ENCODE measurements around the gene SLC5A2.

DNA sequence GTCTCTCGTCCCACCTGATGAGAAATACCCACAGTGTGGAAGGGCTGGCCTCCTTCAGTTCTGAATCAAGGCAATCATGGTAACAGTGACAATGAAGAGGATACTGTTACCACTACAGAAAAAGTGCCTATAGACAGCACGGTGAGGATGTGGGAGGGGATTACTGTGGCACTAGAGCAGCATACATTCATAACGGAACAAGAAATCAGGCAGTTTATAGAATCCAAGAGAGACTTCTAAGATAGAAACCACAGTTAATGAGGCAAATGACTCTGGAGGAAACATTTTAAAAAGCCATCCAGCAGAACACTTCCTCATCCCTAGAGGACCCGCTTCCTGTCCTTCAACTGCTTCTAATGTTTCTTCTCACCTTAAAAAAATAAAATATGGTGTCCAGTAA is 22.6 kb downstream of the SLC5A2 start:
- TF ChIP-seq, protein P1, sequence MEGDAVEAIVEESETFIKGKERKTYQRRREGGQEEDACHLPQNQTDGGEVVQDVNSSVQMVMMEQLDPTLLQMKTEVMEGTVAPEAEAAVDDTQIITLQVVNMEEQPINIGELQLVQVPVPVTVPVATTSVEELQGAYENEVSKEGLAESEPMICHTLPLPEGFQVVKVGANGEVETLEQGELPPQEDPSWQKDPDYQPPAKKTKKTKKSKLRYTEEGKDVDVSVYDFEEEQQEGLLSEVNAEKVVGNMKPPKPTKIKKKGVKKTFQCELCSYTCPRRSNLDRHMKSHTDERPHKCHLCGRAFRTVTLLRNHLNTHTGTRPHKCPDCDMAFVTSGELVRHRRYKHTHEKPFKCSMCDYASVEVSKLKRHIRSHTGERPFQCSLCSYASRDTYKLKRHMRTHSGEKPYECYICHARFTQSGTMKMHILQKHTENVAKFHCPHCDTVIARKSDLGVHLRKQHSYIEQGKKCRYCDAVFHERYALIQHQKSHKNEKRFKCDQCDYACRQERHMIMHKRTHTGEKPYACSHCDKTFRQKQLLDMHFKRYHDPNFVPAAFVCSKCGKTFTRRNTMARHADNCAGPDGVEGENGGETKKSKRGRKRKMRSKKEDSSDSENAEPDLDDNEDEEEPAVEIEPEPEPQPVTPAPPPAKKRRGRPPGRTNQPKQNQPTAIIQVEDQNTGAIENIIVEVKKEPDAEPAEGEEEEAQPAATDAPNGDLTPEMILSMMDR (IDR thresholded peaks at IDR 0.05) = no peak
- no peak for TF ChIP-seq POLR2A (IDR thresholded peaks at IDR 0.05)

All from thyroid gland (tissue), 4 donors.